ENCODE results near the gene ZNF358. TPM values are rescaled to one million over a fixed set of nuclear protein-coding genes. Genes with fewer than 3 reads are reported as not detected.
A peak's percentile ranks its signal among the peaks of the same experiment; 100 is the strongest.

The ZNF358 gene
- total and polyA plus RNA-seq, 2 donors (not counting 3 experiments of a cell fraction or from before 2014, with no cell fraction given): 51.2 to 83.2 TPM

GRCh38 chr19:7522923-7523667 is 7.2 kb downstream of the ZNF358 start:
- Histone ChIP-seq H3K4me3 (replicated peaks in 1 of 3; ENCODE audit: insufficient read depth in 1 of 3, low read depth in 1 of 3, low read length in 3 of 3) (peak overlapping the region; percentile 64 to 94 (median 81)), H3K9ac (replicated peaks; ENCODE audit: extremely low read depth, insufficient read depth, low read length) (peak overlapping the region; percentile 78), H3K27ac (ENCODE audit: insufficient read depth, low read depth, low read length) (peak overlapping the region; percentile 4), H3K4me1 (ENCODE audit: control insufficient read depth, extremely low read depth, insufficient read depth, low read length) (peaks cover 16% of the 10 kb centered on the region), H3K79me2 (ENCODE audit: control insufficient read depth, insufficient read depth, low read length) (peaks cover 8% of the 10 kb centered on the region), H3K9me1 (replicated peaks; ENCODE audit: control insufficient read depth, extremely low read depth, insufficient read depth, low read length) (no peaks in the 10 kb centered on the region), H3K9me3 (replicated peaks; ENCODE audit: control insufficient read depth, insufficient read depth, low read length) (no peaks in the 10 kb centered on the region), H3K4me2 (ENCODE audit: insufficient read depth, low read length) (peak overlapping the region; percentile 97), H2AFZ (ENCODE audit: low read depth, low read length) (peak overlapping the region; percentile 54), H3K27me3 (ENCODE audit: control insufficient read depth in 2 of 2, insufficient read depth in 2 of 2, low read length in 2 of 2) (no peaks in the 10 kb centered on the region), H3K36me3 (ENCODE audit: control insufficient read depth in 2 of 2, extremely low read depth in 1 of 2, insufficient read depth in 2 of 2, low read length in 2 of 2) (peaks cover 0 to 16% of the 10 kb centered on the region in 2 experiments), H4K20me1 (replicated peaks; ENCODE audit: control insufficient read depth, extremely low read depth, insufficient read depth, low read length) (no peaks in the 10 kb centered on the region)
- DNase-seq (ENCODE audit: low read depth, low spot score) (no peak), FAIRE-seq (no peak)
- CTCF ChIA-PET: interaction anchor here (0.7 to 2.8 kb wide), 11 partner anchors 10 to 424 kb away, joined by 3 to 11 read pairs (median 5); partner anchors contain the start of genes PNPLA6 and TRAPPC5
- POLR2A ChIA-PET: interaction anchor here (0.6 to 1.5 kb wide), 2 partner anchors 10 to 11 kb away, joined by 3 to 4 read pairs; no protein-coding TSS in a partner anchor
- TF ChIP-seq MYC (IDR thresholded peaks at IDR 0.05; ENCODE audit: low read depth, low read length): no peak
- TF ChIP-seq GATA2 (IDR thresholded peaks at IDR 0.05; ENCODE audit: insufficient read depth, insufficient read length, low read depth, low read length): no peak
- TF ChIP-seq, protein P1, sequence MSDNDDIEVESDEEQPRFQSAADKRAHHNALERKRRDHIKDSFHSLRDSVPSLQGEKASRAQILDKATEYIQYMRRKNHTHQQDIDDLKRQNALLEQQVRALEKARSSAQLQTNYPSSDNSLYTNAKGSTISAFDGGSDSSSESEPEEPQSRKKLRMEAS (IDR thresholded peaks at IDR 0.05; ENCODE audit: insufficient read depth, insufficient read length): no peak
- no peak for TF ChIP-seq POLR2A (IDR thresholded peaks at IDR 0.05; ENCODE audit: low read depth, low read length)
- TF ChIP-seq, protein P2, sequence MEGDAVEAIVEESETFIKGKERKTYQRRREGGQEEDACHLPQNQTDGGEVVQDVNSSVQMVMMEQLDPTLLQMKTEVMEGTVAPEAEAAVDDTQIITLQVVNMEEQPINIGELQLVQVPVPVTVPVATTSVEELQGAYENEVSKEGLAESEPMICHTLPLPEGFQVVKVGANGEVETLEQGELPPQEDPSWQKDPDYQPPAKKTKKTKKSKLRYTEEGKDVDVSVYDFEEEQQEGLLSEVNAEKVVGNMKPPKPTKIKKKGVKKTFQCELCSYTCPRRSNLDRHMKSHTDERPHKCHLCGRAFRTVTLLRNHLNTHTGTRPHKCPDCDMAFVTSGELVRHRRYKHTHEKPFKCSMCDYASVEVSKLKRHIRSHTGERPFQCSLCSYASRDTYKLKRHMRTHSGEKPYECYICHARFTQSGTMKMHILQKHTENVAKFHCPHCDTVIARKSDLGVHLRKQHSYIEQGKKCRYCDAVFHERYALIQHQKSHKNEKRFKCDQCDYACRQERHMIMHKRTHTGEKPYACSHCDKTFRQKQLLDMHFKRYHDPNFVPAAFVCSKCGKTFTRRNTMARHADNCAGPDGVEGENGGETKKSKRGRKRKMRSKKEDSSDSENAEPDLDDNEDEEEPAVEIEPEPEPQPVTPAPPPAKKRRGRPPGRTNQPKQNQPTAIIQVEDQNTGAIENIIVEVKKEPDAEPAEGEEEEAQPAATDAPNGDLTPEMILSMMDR (IDR thresholded peaks at IDR 0.05; ENCODE audit: extremely low read depth in 1 of 2, insufficient read depth in 1 of 2, low read depth in 1 of 2, low read length in 2 of 2): no peak
- TF ChIP-seq JUN (IDR thresholded peaks at IDR 0.05; ENCODE audit: borderline replicate concordance, insufficient read depth, insufficient read length, low read depth): no peak
- dilution Hi-C loops (cut with MboI; ENCODE audit: extremely low pct_ligation_motif_present, low sequenced_read_pairs) (no loop called here), intact Hi-C loops (cut with micrococcal nuclease) (loop anchor here (1.0 to 5.0 kb wide), 2 partner anchors 11 to 36 kb away; partner anchors contain the start of gene PEX11G)
- TSS peak; percentile 22 for BruUV-seq (replicated peaks)
